ENCODE measurements around the gene RAB11FIP2. TPM values are rescaled to one million over a fixed set of nuclear protein-coding genes. Genes with fewer than 3 reads are reported as not detected.

Gene RAB11FIP2
- polyA plus RNA-seq, 2 donors, result 2.3 to 3.8 TPM

GRCh38 chr10:117993166-117993565 lies 53.6 kb downstream of the RAB11FIP2 start:
- Histone ChIP-seq H3K36me3 (ENCODE audit: control insufficient read depth in 2 of 2, insufficient read depth in 2 of 2, low read length in 1 of 2) (no peaks in the 10 kb centered on the region), H3K27ac (ENCODE audit: low read depth in 2 of 2, low read length in 1 of 2) (no peak overlapping the region), H3K4me3 (ENCODE audit: low read depth in 1 of 2, low read length in 2 of 2) (no peak overlapping the region), H3K4me1 (ENCODE audit: control insufficient read depth in 2 of 2, insufficient read depth in 2 of 2, low read length in 1 of 2) (no peaks in the 10 kb centered on the region), H3K27me3 (ENCODE audit: control insufficient read depth in 1 of 2, insufficient read depth in 2 of 2, low read length in 2 of 2) (no peaks in the 10 kb centered on the region), H3K9me3 (ENCODE audit: control insufficient read depth in 2 of 2, insufficient read depth in 1 of 2, low read depth in 1 of 2, low read length in 1 of 2) (no peaks in the 10 kb centered on the region)
- 80 to 85% methylated on average over 4 of the region's 4 CpGs for WGBS, 2 donors

GRCh38 chr10:117991701-117992100 lies 55.0 kb downstream of the RAB11FIP2 start:
- H3K27ac ChIP-seq (ENCODE audit: low read depth in 2 of 2, low read length in 1 of 2), result no peak overlapping the region
- H3K4me1 ChIP-seq (ENCODE audit: control insufficient read depth in 2 of 2, insufficient read depth in 2 of 2, low read length in 1 of 2), result no peaks in the 10 kb centered on the region
- WGBS, 2 donors, result 89 to 90% methylated on average over 8 of the region's 8 CpGs
- H3K9me3 ChIP-seq (ENCODE audit: control insufficient read depth in 2 of 2, insufficient read depth in 1 of 2, low read depth in 1 of 2, low read length in 1 of 2), result no peaks in the 10 kb centered on the region
- H3K36me3 ChIP-seq (ENCODE audit: control insufficient read depth in 2 of 2, insufficient read depth in 2 of 2, low read length in 1 of 2), result no peaks in the 10 kb centered on the region
- H3K27me3 ChIP-seq (ENCODE audit: control insufficient read depth in 1 of 2, insufficient read depth in 2 of 2, low read length in 2 of 2), result no peaks in the 10 kb centered on the region
- H3K4me3 ChIP-seq (ENCODE audit: low read depth in 1 of 2, low read length in 2 of 2), result no peak overlapping the region

GRCh38 chr10:117989962-117990361 lies 56.8 kb downstream of the RAB11FIP2 start:
- no peaks in the 10 kb centered on the region for H3K4me1 ChIP-seq (ENCODE audit: control insufficient read depth in 2 of 2, insufficient read depth in 2 of 2, low read length in 1 of 2)
- no peaks in the 10 kb centered on the region for H3K27me3 ChIP-seq (ENCODE audit: control insufficient read depth in 1 of 2, insufficient read depth in 2 of 2, low read length in 2 of 2)
- no peaks in the 10 kb centered on the region for H3K36me3 ChIP-seq (ENCODE audit: control insufficient read depth in 2 of 2, insufficient read depth in 2 of 2, low read length in 1 of 2)
- WGBS, 2 donors, result 87 to 91% methylated on average over 4 of the region's 4 CpGs
- no peaks in the 10 kb centered on the region for H3K9me3 ChIP-seq (ENCODE audit: control insufficient read depth in 2 of 2, insufficient read depth in 1 of 2, low read depth in 1 of 2, low read length in 1 of 2)
- no peak overlapping the region for H3K27ac ChIP-seq (ENCODE audit: low read depth in 2 of 2, low read length in 1 of 2)
- no peak overlapping the region for H3K4me3 ChIP-seq (ENCODE audit: low read depth in 1 of 2, low read length in 2 of 2)

- H3K4me1 ChIP-seq (ENCODE audit: control insufficient read depth in 2 of 2, insufficient read depth in 2 of 2, low read length in 1 of 2), result no peaks in the 10 kb centered on the region
- no peaks in the 10 kb centered on the region for H3K27me3 ChIP-seq (ENCODE audit: control insufficient read depth in 1 of 2, insufficient read depth in 2 of 2, low read length in 2 of 2)
- no peak overlapping the region for H3K4me3 ChIP-seq (ENCODE audit: low read depth in 1 of 2, low read length in 2 of 2)
- 62 to 63% methylated on average over 3 of the region's 3 CpGs for WGBS, 2 donors
- no peak overlapping the region for H3K27ac ChIP-seq (ENCODE audit: low read depth in 2 of 2, low read length in 1 of 2)
- no peaks in the 10 kb centered on the region for H3K36me3 ChIP-seq (ENCODE audit: control insufficient read depth in 2 of 2, insufficient read depth in 2 of 2, low read length in 1 of 2)
- H3K9me3 ChIP-seq (ENCODE audit: control insufficient read depth in 2 of 2, insufficient read depth in 1 of 2, low read depth in 1 of 2, low read length in 1 of 2), result no peaks in the 10 kb centered on the region
Observed at GRCh38 chr10:117988814-117989213, 57.9 kb downstream of the RAB11FIP2 start.

GRCh38 chr10:117987244-117987909 lies 59.4 kb downstream of the RAB11FIP2 start:
- Histone ChIP-seq H3K27me3 (ENCODE audit: control insufficient read depth in 1 of 2, insufficient read depth in 2 of 2, low read length in 2 of 2) (no peaks in the 10 kb centered on the region), H3K4me1 (ENCODE audit: control insufficient read depth in 2 of 2, insufficient read depth in 2 of 2, low read length in 1 of 2) (no peaks in the 10 kb centered on the region), H3K9me3 (ENCODE audit: control insufficient read depth in 2 of 2, insufficient read depth in 1 of 2, low read depth in 1 of 2, low read length in 1 of 2) (no peaks in the 10 kb centered on the region), H3K36me3 (ENCODE audit: control insufficient read depth in 2 of 2, insufficient read depth in 2 of 2, low read length in 1 of 2) (no peaks in the 10 kb centered on the region), H3K27ac (ENCODE audit: low read depth in 2 of 2, low read length in 1 of 2) (no peak overlapping the region), H3K4me3 (ENCODE audit: low read depth in 1 of 2, low read length in 2 of 2) (no peak overlapping the region)

GRCh38 chr10:117983961-117984360 lies 62.8 kb downstream of the RAB11FIP2 start:
- 76 to 81% methylated on average over 2 of the region's 2 CpGs for whole genome bisulfite sequencing, 2 donors
- no peaks in the 10 kb centered on the region for H3K4me1 ChIP-seq (ENCODE audit: control insufficient read depth in 2 of 2, insufficient read depth in 2 of 2, low read length in 1 of 2)
- no peaks in the 10 kb centered on the region for H3K36me3 ChIP-seq (ENCODE audit: control insufficient read depth in 2 of 2, insufficient read depth in 2 of 2, low read length in 1 of 2)
- H3K4me3 ChIP-seq (ENCODE audit: low read depth in 1 of 2, low read length in 2 of 2), result no peak overlapping the region
- H3K9me3 ChIP-seq (ENCODE audit: control insufficient read depth in 2 of 2, insufficient read depth in 1 of 2, low read depth in 1 of 2, low read length in 1 of 2), result no peaks in the 10 kb centered on the region
- no peak overlapping the region for H3K27ac ChIP-seq (ENCODE audit: low read depth in 2 of 2, low read length in 1 of 2)
- H3K27me3 ChIP-seq (ENCODE audit: control insufficient read depth in 1 of 2, insufficient read depth in 2 of 2, low read length in 2 of 2), result no peaks in the 10 kb centered on the region

GRCh38 chr10:117980755-117981702 lies 65.7 kb downstream of the RAB11FIP2 start:
- Histone ChIP-seq H3K4me1 (ENCODE audit: control insufficient read depth in 2 of 2, insufficient read depth in 2 of 2, low read length in 1 of 2) (no peaks in the 10 kb centered on the region), H3K4me3 (ENCODE audit: low read depth in 1 of 2, low read length in 2 of 2) (no peak overlapping the region), H3K27ac (ENCODE audit: low read depth in 2 of 2, low read length in 1 of 2) (no peak overlapping the region), H3K27me3 (ENCODE audit: control insufficient read depth in 1 of 2, insufficient read depth in 2 of 2, low read length in 2 of 2) (no peaks in the 10 kb centered on the region), H3K36me3 (ENCODE audit: control insufficient read depth in 2 of 2, insufficient read depth in 2 of 2, low read length in 1 of 2) (no peaks in the 10 kb centered on the region), H3K9me3 (ENCODE audit: control insufficient read depth in 2 of 2, insufficient read depth in 1 of 2, low read depth in 1 of 2, low read length in 1 of 2) (no peaks in the 10 kb centered on the region)
- 77 to 87% methylated on average over 4 of the region's 4 CpGs for WGBS, 2 donors

- Histone ChIP-seq H3K9me3 (ENCODE audit: control insufficient read depth in 2 of 2, insufficient read depth in 1 of 2, low read depth in 1 of 2, low read length in 1 of 2) (no peaks in the 10 kb centered on the region), H3K36me3 (ENCODE audit: control insufficient read depth in 2 of 2, insufficient read depth in 2 of 2, low read length in 1 of 2) (no peaks in the 10 kb centered on the region), H3K27me3 (ENCODE audit: control insufficient read depth in 1 of 2, insufficient read depth in 2 of 2, low read length in 2 of 2) (no peaks in the 10 kb centered on the region), H3K27ac (ENCODE audit: low read depth in 2 of 2, low read length in 1 of 2) (no peak overlapping the region), H3K4me3 (ENCODE audit: low read depth in 1 of 2, low read length in 2 of 2) (no peak overlapping the region), H3K4me1 (ENCODE audit: control insufficient read depth in 2 of 2, insufficient read depth in 2 of 2, low read length in 1 of 2) (no peaks in the 10 kb centered on the region)
- 55 to 73% methylated on average over 2 of the region's 2 CpGs for WGBS, 2 donors
Observed at GRCh38 chr10:117980216-117980615, 66.5 kb downstream of the RAB11FIP2 start.

GRCh38 chr10:117972168-117972837 lies 74.4 kb downstream of the RAB11FIP2 start:
- Histone ChIP-seq H3K4me3 (ENCODE audit: low read depth in 1 of 2, low read length in 2 of 2) (no peak overlapping the region), H3K9me3 (ENCODE audit: control insufficient read depth in 2 of 2, insufficient read depth in 1 of 2, low read depth in 1 of 2, low read length in 1 of 2) (peaks cover 0 to 5% of the 10 kb centered on the region in 2 donors), H3K4me1 (ENCODE audit: control insufficient read depth in 2 of 2, insufficient read depth in 2 of 2, low read length in 1 of 2) (no peaks in the 10 kb centered on the region), H3K36me3 (ENCODE audit: control insufficient read depth in 2 of 2, insufficient read depth in 2 of 2, low read length in 1 of 2) (no peaks in the 10 kb centered on the region), H3K27ac (ENCODE audit: low read depth in 2 of 2, low read length in 1 of 2) (no peak overlapping the region), H3K27me3 (ENCODE audit: control insufficient read depth in 1 of 2, insufficient read depth in 2 of 2, low read length in 2 of 2) (no peaks in the 10 kb centered on the region)
- 65 to 74% methylated on average over 5 of the region's 5 CpGs for WGBS, 2 donors
